Upper lobe of left lung (tissue), 6 donors: ENCODE measurements around the gene RBM34. TPM values are rescaled to one million over a fixed set of nuclear protein-coding genes. Genes with fewer than 3 reads are reported as not detected.

Experiments
- ATAC-seq, 2 donors: fragments of 200-7000 bp; cut with Tn5 transposase; one replicate each; pipeline ENCODE4 v1.9.1; 2022; ENCODE audit warnings: mild to moderate bottlenecking in 2 of 2, moderate library complexity in 2 of 2; ENCODE audit not compliant: low FRiP score in 2 of 2
- DNase-seq, 2 donors: peaks; one replicate each; pipeline ENCODE4 v3.0.0-alpha.2; 2019 to 2020
- H3K27ac ChIP-seq, 4 donors: fragments of 200-600 bp; sonication (generic); one replicate each; pipeline ENCODE4 v1.5.1; 2016 to 2019
- H3K27me3 ChIP-seq, 4 donors: fragments of 200-600 bp; sonication (generic); one replicate each; pipeline ENCODE4 v1.5.1; 2017 to 2019
- H3K36me3 ChIP-seq, 4 donors: fragments of 200-600 bp; sonication (generic); one replicate each; pipeline ENCODE4 v1.5.1; 2016 to 2019
- H3K4me1 ChIP-seq, 4 donors: fragments of 200-600 bp; sonication (generic); one replicate each; pipeline ENCODE4 v1.5.1; 2018 to 2019
- H3K4me3 ChIP-seq, 4 donors: fragments of 200-600 bp; sonication (generic); one replicate each; pipeline ENCODE4 v1.5.1; 2017 to 2019; ENCODE audit warnings: mild to moderate bottlenecking in 2 of 4, moderate library complexity in 1 of 4
- H3K9me3 ChIP-seq, 4 donors: fragments of 200-600 bp; sonication (generic); one replicate each; pipeline ENCODE4 v1.5.1; 2018 to 2019
- CTCF ChIP-seq, 6 experiments: fragments of 450-650 bp in 4 of 6; fragments of 200-600 bp in 2 of 6; sonication (generic) in 2 of 6; IDR thresholded peaks; one replicate each; pipeline ENCODE4 v1.5.1; 2016 to 2019; ENCODE audit warnings: antibody characterized with exemption in 6 of 6
- EP300 ChIP-seq, 4 donors: sonication (generic); formaldehyde crosslinking; IDR thresholded peaks; one replicate each; pipeline ENCODE4 v1.5.1; 2017; ENCODE audit warnings: antibody characterized with exemption in 4 of 4, control low read depth in 2 of 4
- POLR2A ChIP-seq, 4 donors: fragments of 450-650 bp; IDR thresholded peaks; one replicate each; pipeline ENCODE4 v1.5.1; 2016 to 2017; ENCODE audit warnings: antibody characterized with exemption in 4 of 4, mild to moderate bottlenecking in 2 of 4
- POLR2AphosphoS5 ChIP-seq, 2 donors: sonication (generic); formaldehyde crosslinking; IDR thresholded peaks; one replicate each; pipeline ENCODE4 v1.5.1; 2017; ENCODE audit warnings: antibody characterized with exemption in 2 of 2
- WGBS, 2 donors: methylation state at CpG; one replicate each; pipeline ENCODE4 v1.1.5; 2017 to 2018; 5-methylcytosine and 5-hydroxymethylcytosine counted together
- total RNA-seq, 6 donors: library from RNA; depleted of rRNA in 4 of 6; stranded (reverse); fragments of >200 nt in 4 of 6; gene quantifications; one replicate each; pipeline versions ENCODE4 v1.1.0 to v1.2.1, GENCODE V29; 2016 to 2021
- donor health status: DM: no; HTN: no; CAD: no; lungs with moderate emphysema.
- donor health status: DM: no; HTN: yes; CAD: no; lungs with severe emphysema.

Gene RBM34
- total RNA-seq, 6 donors from 2014 or later = 17.3 to 61.0 (median 35.0) TPM

GRCh38 chr1:235181561-235182245 is 20.7 kb upstream of the RBM34 start:
- no peak overlapping the region for H3K4me3 ChIP-seq
- no peak overlapping the region for H3K27ac ChIP-seq
- no peaks in the 10 kb centered on the region for H3K9me3 ChIP-seq
- H3K4me1 ChIP-seq = no peaks in the 10 kb centered on the region
- H3K27me3 ChIP-seq = no peaks in the 10 kb centered on the region
- WGBS, 2 donors = 90 to 92% methylated on average over 8 of the region's 8 CpGs
- H3K36me3 ChIP-seq = peaks cover 16 to 53% (median 27%) of the 10 kb centered on the region in 4 donors
- no peak for ATAC-seq
- no peak for DNase-seq
- TF ChIP-seq POLR2A (IDR thresholded peaks at IDR 0.05) = no peak
- TF ChIP-seq POLR2AphosphoS5 (IDR thresholded peaks at IDR 0.05) = no peak
- no peak for TF ChIP-seq EP300 (IDR thresholded peaks at IDR 0.05)
- no peak for TF ChIP-seq CTCF (IDR thresholded peaks at IDR 0.05)

- whole genome bisulfite sequencing, 2 donors = 89 to 90% methylated on average over 5 of the region's 5 CpGs
- Histone ChIP-seq H3K4me1 (no peaks in the 10 kb centered on the region), H3K27me3 (no peaks in the 10 kb centered on the region), H3K9me3 (no peaks in the 10 kb centered on the region), H3K36me3 (peaks cover 18 to 53% (median 29%) of the 10 kb centered on the region in 4 donors), H3K4me3 (no peak overlapping the region), H3K27ac (no peak overlapping the region)
- TF ChIP-seq EP300 (IDR thresholded peaks at IDR 0.05) (no peak), POLR2AphosphoS5 (IDR thresholded peaks at IDR 0.05) (no peak), CTCF (IDR thresholded peaks at IDR 0.05) (no peak), POLR2A (IDR thresholded peaks at IDR 0.05) (no peak)
- no peak for DNase-seq
- ATAC-seq = no peak
These were observed 19.9 kb upstream of the RBM34 start for GRCh38 chr1:235180916-235181460.

- Histone ChIP-seq H3K9me3 (no peaks in the 10 kb centered on the region), H3K27me3 (no peaks in the 10 kb centered on the region), H3K27ac (no peak overlapping the region), H3K4me1 (no peaks in the 10 kb centered on the region), H3K4me3 (no peak overlapping the region), H3K36me3 (peaks cover 12 to 69% (median 45%) of the 10 kb centered on the region in 4 donors)
- TF ChIP-seq POLR2AphosphoS5 (IDR thresholded peaks at IDR 0.05) (no peak), POLR2A (IDR thresholded peaks at IDR 0.05) (no peak)
- DNase-seq (peak in 1 of 2 donors; percentile 59), ATAC-seq (no peak)
- WGBS, 2 donors = 84 to 86% methylated on average over 7 of the region's 7 CpGs
These were observed 15.4 kb upstream of the RBM34 start for GRCh38 chr1:235176486-235176885.

GRCh38 chr1:235169986-235170385 is 8.9 kb upstream of the RBM34 start:
- Histone ChIP-seq H3K4me3 (no peak overlapping the region), H3K36me3 (peaks cover 4 to 77% (median 49%) of the 10 kb centered on the region in 4 donors), H3K27ac (no peak overlapping the region), H3K9me3 (no peaks in the 10 kb centered on the region), H3K27me3 (no peaks in the 10 kb centered on the region), H3K4me1 (no peaks in the 10 kb centered on the region)
- ATAC-seq (no peak), DNase-seq (no peak)
- TF ChIP-seq EP300 (IDR thresholded peaks at IDR 0.05) (no peak), POLR2AphosphoS5 (IDR thresholded peaks at IDR 0.05) (no peak), POLR2A (IDR thresholded peaks at IDR 0.05) (no peak), CTCF (IDR thresholded peaks at IDR 0.05) (no peak)

GRCh38 chr1:235168375-235168774 is 7.3 kb upstream of the RBM34 start:
- Histone ChIP-seq H3K36me3 (peaks cover 2 to 63% (median 36%) of the 10 kb centered on the region in 4 donors), H3K27ac (no peak overlapping the region), H3K27me3 (no peaks in the 10 kb centered on the region), H3K4me3 (no peak overlapping the region), H3K9me3 (no peaks in the 10 kb centered on the region), H3K4me1 (no peaks in the 10 kb centered on the region)
- DNase-seq = no peak
- ATAC-seq = no peak
- 90 to 94% methylated on average over 3 of the region's 3 CpGs for WGBS, 2 donors
- no peak for TF ChIP-seq EP300 (IDR thresholded peaks at IDR 0.05)
- TF ChIP-seq CTCF (IDR thresholded peaks at IDR 0.05) = no peak
- no peak for TF ChIP-seq POLR2A (IDR thresholded peaks at IDR 0.05)
- TF ChIP-seq POLR2AphosphoS5 (IDR thresholded peaks at IDR 0.05) = no peak
